HCT116 (cell line): ENCODE data around the gene PTX3. TPM values are rescaled to one million over a fixed set of nuclear protein-coding genes. Genes with fewer than 3 reads are reported as not detected.

Experiments used
- ATAC-seq: fragments of 200-7000 bp; cut with Tn5 transposase; 2 replicates; pipeline ENCODE4 v1.9.1; 2020; ENCODE audit warnings: mild to moderate bottlenecking, moderate library complexity
- BruUV-seq: library from RNA; stranded (reverse); fragments of 400-500 nt; replicated peaks from 2 replicates; lab custom pipeline; 2021; lab: Mats Ljungman, UMichigan
- CTCF ChIA-PET: fragments of 300-600 bp; sonication (Branson Sonifier 250); formaldehyde crosslinking; loops from one replicate; lab custom pipeline; 2021; ENCODE audit warnings: antibody characterized with exemption; lab: Charles Lee
- POLR2A ChIA-PET: fragments of 300-600, 350-600 bp; sonication (Branson Sonifier 250); formaldehyde crosslinking; loops from one replicate; lab custom pipeline; 2021; ENCODE audit warnings: antibody characterized with exemption; lab: Charles Lee
- RAD21 ChIA-PET, 2 experiments: fragments of 300-600 bp; sonication (Branson Sonifier 250); formaldehyde crosslinking; loops; one replicate each; lab custom pipeline; 2023; ENCODE audit warnings: low total read pairs in 2 of 2; ENCODE audit not compliant: uncharacterized antibody in 2 of 2, unreplicated experiment in 2 of 2, low non-redundant PET in 1 of 2; lab: Charles Lee
- DNase-seq: peaks from one replicate; pipeline ENCODE4 v3.0.0-alpha.2; 2010; ENCODE audit warnings: low read depth, low spot score
- H2AFZ ChIP-seq: fragments of 200-600 bp; shearing (Covaris generic), sonication (generic); 2 replicates; pipeline ENCODE4 v1.6.1; 2017; ENCODE audit warnings: low read depth, mixed run types, mixed read lengths, antibody characterized with exemption, low read length; ENCODE audit not compliant: poor library complexity, severe bottlenecking
- H3K27ac ChIP-seq: 2 replicates; pipeline ENCODE4 v1.5.1; 2012; ENCODE audit warnings: low read depth, low read length
- H3K27me3 ChIP-seq: fragments of 200-600 bp; sonication (generic); 2 replicates; pipeline ENCODE4 v1.6.1; 2016; ENCODE audit warnings: mixed run types, low read length, mixed read lengths; ENCODE audit not compliant: insufficient read depth
- H3K36me3 ChIP-seq, 2 experiments: fragments of 200-500 bp in 1 of 2; fragments of 200-600 bp in 1 of 2; sonication (Bioruptor generic) in 1 of 2; sonication (generic) in 1 of 2; 2 replicates each; pipeline versions ENCODE4 v1.5.1 to v1.6.1; 2014 to 2016; ENCODE audit warnings: low read length in 2 of 2, inconsistent platforms in 1 of 2, mixed read lengths in 1 of 2, mixed run types in 1 of 2; ENCODE audit not compliant: insufficient read depth in 2 of 2, control insufficient read depth in 1 of 2
- H3K4me1 ChIP-seq, 2 experiments: fragments of 200-600 bp in 1 of 2; sonication (generic) in 1 of 2; 2 replicates each; pipeline versions ENCODE4 v1.5.1 to v1.6.1; 2012 to 2017; ENCODE audit warnings: low read length in 2 of 2, inconsistent platforms in 1 of 2, mild to moderate bottlenecking in 1 of 2, mixed read lengths in 1 of 2, mixed run types in 1 of 2, moderate library complexity in 1 of 2; ENCODE audit not compliant: insufficient read depth in 2 of 2, control insufficient read depth in 1 of 2
- H3K4me2 ChIP-seq: fragments of 200-600 bp; sonication (generic); 2 replicates; pipeline ENCODE4 v1.6.1; 2017; ENCODE audit warnings: mixed run types, low read length, mixed read lengths
- H3K4me3 ChIP-seq, 2 experiments: fragments of 200-600 bp in 1 of 2; sonication (generic) in 1 of 2; replicated peaks in 1 of 2; 2 replicates each; pipeline ENCODE4 v1.5.1; 2011 to 2016; ENCODE audit warnings: low read length in 2 of 2, control low read depth in 1 of 2, low read depth in 1 of 2, mild to moderate bottlenecking in 1 of 2, mixed read lengths in 1 of 2, mixed run types in 1 of 2
- H3K79me2 ChIP-seq: fragments of 200-600 bp; sonication (generic); 2 replicates; pipeline ENCODE4 v1.6.1; 2017; ENCODE audit warnings: mild to moderate bottlenecking, mixed run types, low read length, moderate library complexity, mixed read lengths; ENCODE audit not compliant: insufficient read depth
- H3K9ac ChIP-seq: fragments of 200-600 bp; sonication (generic); 2 replicates; pipeline ENCODE4 v1.6.1; 2016; ENCODE audit warnings: low read length, mixed read lengths
- H3K9me2 ChIP-seq: fragments of 200-600 bp; sonication (generic), shearing (Covaris generic); 2 replicates; pipeline ENCODE4 v1.6.1; 2017; ENCODE audit warnings: mixed run types, mild to moderate bottlenecking, moderate library complexity; ENCODE audit not compliant: insufficient read depth
- H3K9me3 ChIP-seq, 2 experiments: fragments of 200-500 bp in 1 of 2; fragments of 200-600 bp in 1 of 2; sonication (Bioruptor generic) in 1 of 2; sonication (generic) in 1 of 2; 2 replicates each; pipeline ENCODE4 v1.6.1; 2014 to 2017; ENCODE audit warnings: low read length in 2 of 2, mixed read lengths in 2 of 2, inconsistent platforms in 1 of 2, low read depth in 1 of 2, mild to moderate bottlenecking in 1 of 2, mixed run types in 1 of 2, moderate library complexity in 1 of 2; ENCODE audit not compliant: control insufficient read depth in 1 of 2, insufficient read depth in 1 of 2
- H4K20me1 ChIP-seq: fragments of 200-600 bp; sonication (generic), shearing (Covaris generic); 2 replicates; pipeline ENCODE4 v1.6.1; 2017; ENCODE audit warnings: mixed run types, mild to moderate bottlenecking, moderate library complexity; ENCODE audit not compliant: insufficient read depth
- ATF3 ChIP-seq: IDR thresholded peaks from 2 replicates; pipeline ENCODE4 v1.6.1; 2012
- CBX3 ChIP-seq: IDR thresholded peaks from 2 replicates; pipeline ENCODE4 v1.6.1; 2012; ENCODE audit warnings: low read depth
- CEBPB ChIP-seq: IDR thresholded peaks from 2 replicates; pipeline ENCODE4 v1.6.1; 2012; ENCODE audit warnings: low read depth
- CTCF ChIP-seq, 3 experiments: fragments of 200-600 bp in 1 of 3; sonication (generic) in 1 of 3; IDR thresholded peaks in 2 of 3; conservative IDR thresholded peaks in 1 of 3; 2 replicates each; pipeline ENCODE4 v1.5.1; 2012 to 2017; ENCODE audit warnings: low read depth in 2 of 3, low read length in 2 of 3, antibody characterized with exemption in 1 of 3, borderline replicate concordance in 1 of 3, control low read depth in 1 of 3, mild to moderate bottlenecking in 1 of 3, mixed read lengths in 1 of 3, mixed run types in 1 of 3, moderate library complexity in 1 of 3; ENCODE audit not compliant: insufficient read depth in 1 of 3
- EGR1 ChIP-seq: IDR thresholded peaks from 2 replicates; pipeline ENCODE4 v1.6.1; 2012; ENCODE audit warnings: low read depth
- ELF1 ChIP-seq: IDR thresholded peaks from 2 replicates; pipeline ENCODE4 v1.6.1; 2012; ENCODE audit warnings: low read depth, borderline replicate concordance
- EZH2 ChIP-seq: fragments of 200-600 bp; sonication (generic); IDR thresholded peaks from 2 replicates; pipeline ENCODE4 v1.6.1; 2017; ENCODE audit warnings: antibody characterized with exemption, mixed run types
- EZH2phosphoT487 ChIP-seq: fragments of 200-600 bp; IDR thresholded peaks from 2 replicates; pipeline ENCODE4 v1.6.1; 2018; ENCODE audit warnings: antibody characterized with exemption, borderline replicate concordance
- JUND ChIP-seq: IDR thresholded peaks from 2 replicates; pipeline ENCODE4 v1.6.1; 2012
- MAX ChIP-seq: IDR thresholded peaks from 2 replicates; pipeline ENCODE4 v1.6.1; 2012
- POLR2A ChIP-seq: IDR thresholded peaks from 2 replicates; pipeline ENCODE4 v1.7.0; 2011; ENCODE audit warnings: borderline replicate concordance; ENCODE audit not compliant: insufficient read depth, insufficient read length; ENCODE audit errors: extremely low read depth
- RAD21 ChIP-seq: IDR thresholded peaks from 2 replicates; pipeline ENCODE4 v1.6.1; 2012; ENCODE audit warnings: low read depth, mild to moderate bottlenecking
- REST ChIP-seq: IDR thresholded peaks from 2 replicates; pipeline ENCODE4 v1.6.1; 2012; ENCODE audit warnings: low read depth
- SIN3A ChIP-seq: IDR thresholded peaks from 2 replicates; pipeline ENCODE4 v1.6.1; 2012; ENCODE audit warnings: low read depth
- SRF ChIP-seq: IDR thresholded peaks from 2 replicates; pipeline ENCODE4 v1.6.1; 2012; ENCODE audit warnings: low read depth
- TCF7L2 ChIP-seq: IDR thresholded peaks from 2 replicates; pipeline ENCODE4 v1.7.0; 2011; ENCODE audit warnings: borderline replicate concordance, inconsistent platforms; ENCODE audit not compliant: insufficient read depth, insufficient read length; ENCODE audit errors: extremely low read depth
- YY1 ChIP-seq: IDR thresholded peaks from 2 replicates; pipeline ENCODE4 v1.6.1; 2011; ENCODE audit warnings: low read length, low read depth, moderate library complexity, mild to moderate bottlenecking; ENCODE audit not compliant: insufficient replicate concordance; ENCODE audit errors: extremely low read depth
- ZBTB33 ChIP-seq: IDR thresholded peaks from 2 replicates; pipeline ENCODE4 v1.6.1; 2011; ENCODE audit warnings: mild to moderate bottlenecking, low read length, moderate library complexity; ENCODE audit not compliant: insufficient replicate concordance; ENCODE audit errors: extremely low read depth
- ZFX ChIP-seq: fragments of 450-650 bp; IDR thresholded peaks from 2 replicates; pipeline ENCODE4 v1.6.1; 2017
- ZNF274 ChIP-seq: fragments of 200-500 bp; sonication (Bioruptor generic); IDR thresholded peaks from 2 replicates; pipeline ENCODE4 v1.6.1; 2014; ENCODE audit warnings: mild to moderate bottlenecking, low read depth, low read length, inconsistent platforms
- intact Hi-C: fragments of 100-400 bp; cut with micrococcal nuclease; formaldehyde crosslinking; loops from 2 replicates; pipeline ENCODE4 v1.10.0; 2022
- total RNA-seq: library from RNA; stranded (reverse); gene quantifications from one replicate; pipeline ENCODE4 v1.2.1, GENCODE V29; 2021; ENCODE audit not compliant: unreplicated experiment

PTX3 gene
- total RNA-seq, 1 experiment from 2014 or later: 0.37 TPM

- ATAC-seq (no peak), DNase-seq (no peak)
- H3K9me2 ChIP-seq: no peaks in the 10 kb centered on the region
- H4K20me1 ChIP-seq: no peaks in the 10 kb centered on the region
- CTCF ChIA-PET: no interaction called here
- H3K36me3 ChIP-seq: no peaks in the 10 kb centered on the region
- no peaks in the 10 kb centered on the region for H3K4me1 ChIP-seq
- RAD21 ChIA-PET: no interaction called here
- H3K4me3 ChIP-seq: no peak overlapping the region
- H3K4me2 ChIP-seq: no peak overlapping the region
- H3K79me2 ChIP-seq: no peaks in the 10 kb centered on the region
- no peak for TF ChIP-seq POLR2A
- TF ChIP-seq CEBPB: no peak
- TF ChIP-seq ZFX: no peak
- no peak for TF ChIP-seq TCF7L2
- TF ChIP-seq EZH2phosphoT487: no peak
- no peak for TF ChIP-seq MAX
- TF ChIP-seq JUND: no peak
- TF ChIP-seq ATF3: no peak
- TF ChIP-seq ZBTB33: no peak
- TF ChIP-seq ZNF274: no peak
- TF ChIP-seq EZH2: no peak
- no peak for TF ChIP-seq YY1
- TF ChIP-seq SIN3A: no peak
- TF ChIP-seq RAD21: no peak
- TF ChIP-seq CTCF (IDR thresholded peaks at IDR 0.05 in 2 of 3, conservative IDR thresholded peaks at IDR 0.05 in 1 of 3; ENCODE audit: borderline replicate concordance in 1 of 3, insufficient read depth in 1 of 3, low read depth in 2 of 3, low read length in 2 of 3): no peak
- no peak for TF ChIP-seq EGR1
- no peak for TF ChIP-seq CBX3
- TF ChIP-seq SRF: no peak
- TF ChIP-seq REST: no peak
- no peak for TF ChIP-seq ELF1
- no peak overlapping the region for H3K9ac ChIP-seq
- intact Hi-C loops: no loop called here
- no peaks in the 10 kb centered on the region for H3K27me3 ChIP-seq
- H3K27ac ChIP-seq: no peak overlapping the region
- no peaks in the 10 kb centered on the region for H3K9me3 ChIP-seq
- POLR2A ChIA-PET: no interaction called here
- no peak overlapping the region for H2AFZ ChIP-seq
- BruUV-seq: no TSS peak
These were observed 45.7 kb upstream of the PTX3 start for GRCh38 chr3:157390713-157391515.
